NCI-H748 treated with DMSO at 0.1 percent for 48 hours (cell line): ENCODE data around the gene DIAPH2.
"Not testable (repeated sequence)": the region's sequence is repeated elsewhere in the genome, so short reads cannot be mapped to it uniquely, and the experiment has no call there.

Experiments
- DNase-seq: peaks from one replicate; lab custom pipeline; 2025; lab: John Stamatoyannopoulos, UW

Gene DIAPH2

GRCh38 chrX:96833333-96833732 is 148.7 kb downstream of the DIAPH2 start:
- no peak for DNase-seq

GRCh38 chrX:96834137-96834536 is 149.5 kb downstream of the DIAPH2 start:
- DNase-seq: no peak

- DNase-seq: no peak
These were observed 151.1 kb downstream of the DIAPH2 start for GRCh38 chrX:96835660-96836289.

GRCh38 chrX:96837808-96838207 is 153.2 kb downstream of the DIAPH2 start:
- DNase-seq: no peak

- DNase-seq: no peak
These were observed 153.9 kb downstream of the DIAPH2 start for GRCh38 chrX:96838537-96838936.

- DNase-seq: no peak
These were observed 156.7 kb downstream of the DIAPH2 start for GRCh38 chrX:96841325-96841724.

- not testable (repeated sequence) for DNase-seq
These were observed 157.2 kb downstream of the DIAPH2 start for GRCh38 chrX:96841866-96842265.

- no peak for DNase-seq
These were observed 158.9 kb downstream of the DIAPH2 start for GRCh38 chrX:96843566-96843965.

GRCh38 chrX:96846841-96847240 is 162.2 kb downstream of the DIAPH2 start:
- DNase-seq: no peak

GRCh38 chrX:96859422-96859821 is 174.8 kb downstream of the DIAPH2 start:
- not testable (repeated sequence) for DNase-seq

GRCh38 chrX:96861218-96861617 is 176.6 kb downstream of the DIAPH2 start:
- DNase-seq: no peak

GRCh38 chrX:96861661-96862060 is 177.0 kb downstream of the DIAPH2 start:
- no peak for DNase-seq

GRCh38 chrX:96883608-96884007 is 199.0 kb downstream of the DIAPH2 start, which contains the start of gene RPA4:
Gene RPA4, plus strand, starts transcription at chrX:96883908. Its CDS starts 403 bp downstream, at chrX:96884311.
- no peak for DNase-seq

GRCh38 chrX:96884027-96884426 is 199.4 kb downstream of the DIAPH2 start:
- no peak for DNase-seq

GRCh38 chrX:96889726-96890125 is 205.1 kb downstream of the DIAPH2 start:
- no peak for DNase-seq

GRCh38 chrX:96906741-96907140 is 222.1 kb downstream of the DIAPH2 start:
- no peak for DNase-seq

- no peak for DNase-seq
These were observed 223.1 kb downstream of the DIAPH2 start for GRCh38 chrX:96907516-96908272.

GRCh38 chrX:96909291-96909690 is 224.6 kb downstream of the DIAPH2 start:
- DNase-seq: no peak

- no peak for DNase-seq
These were observed 234.2 kb downstream of the DIAPH2 start for GRCh38 chrX:96918864-96919263.

GRCh38 chrX:96919672-96920071 is 235.0 kb downstream of the DIAPH2 start:
- DNase-seq: no peak

GRCh38 chrX:96924581-96924980 is 239.9 kb downstream of the DIAPH2 start:
- DNase-seq: no peak

- no peak for DNase-seq
These were observed 244.4 kb downstream of the DIAPH2 start for GRCh38 chrX:96929036-96929435.

GRCh38 chrX:96957718-96958117 is 273.1 kb downstream of the DIAPH2 start:
- no peak for DNase-seq

GRCh38 chrX:96971812-96972211 is 287.2 kb downstream of the DIAPH2 start:
- DNase-seq: no peak
